ENCODE results near the gene TMEFF1.
"Not testable (repeated sequence)": the region's sequence is repeated elsewhere in the genome, so short reads cannot be mapped to it uniquely, and the experiment has no call there.

TMEFF1 gene

DNA sequence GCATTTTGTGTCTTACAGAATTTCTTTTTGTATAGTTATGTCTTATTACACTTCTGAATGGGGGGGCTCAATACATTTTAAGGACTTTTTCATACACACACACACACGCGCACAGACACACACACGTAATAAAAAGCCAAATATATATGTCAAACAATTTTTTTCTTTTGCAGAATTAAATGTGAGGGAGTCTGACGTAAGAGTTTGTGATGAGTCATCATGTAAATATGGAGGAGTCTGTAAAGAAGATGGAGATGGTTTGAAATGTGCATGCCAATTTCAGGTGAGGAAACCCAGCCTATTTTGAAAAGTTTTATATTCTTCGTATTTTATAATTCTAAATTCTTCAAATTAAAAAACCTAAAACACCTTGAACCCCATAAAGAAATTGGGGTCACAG, 25.6 kb downstream of the TMEFF1 start:
- peak; percentile 31 for DNase-seq

DNA sequence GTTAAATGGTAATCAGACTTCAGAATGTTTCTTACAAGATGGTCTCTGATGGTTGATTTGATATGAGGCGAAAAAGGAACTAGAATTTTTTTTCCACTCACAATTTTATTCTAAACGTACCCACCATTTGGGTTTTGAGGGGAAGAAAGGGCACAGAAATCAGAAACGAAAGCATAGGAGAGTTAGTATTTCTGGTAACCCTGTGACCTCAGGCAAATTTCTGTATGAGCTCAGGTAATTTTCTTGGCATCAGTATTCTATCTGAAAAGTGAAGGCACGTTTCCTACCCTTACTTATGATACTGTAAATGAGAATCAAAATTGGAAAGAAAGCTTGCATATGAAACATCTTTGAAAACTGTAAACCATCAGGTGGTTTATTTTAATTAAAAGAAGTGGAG, 26.5 kb downstream of the TMEFF1 start:
- DNase-seq = no peak

DNA sequence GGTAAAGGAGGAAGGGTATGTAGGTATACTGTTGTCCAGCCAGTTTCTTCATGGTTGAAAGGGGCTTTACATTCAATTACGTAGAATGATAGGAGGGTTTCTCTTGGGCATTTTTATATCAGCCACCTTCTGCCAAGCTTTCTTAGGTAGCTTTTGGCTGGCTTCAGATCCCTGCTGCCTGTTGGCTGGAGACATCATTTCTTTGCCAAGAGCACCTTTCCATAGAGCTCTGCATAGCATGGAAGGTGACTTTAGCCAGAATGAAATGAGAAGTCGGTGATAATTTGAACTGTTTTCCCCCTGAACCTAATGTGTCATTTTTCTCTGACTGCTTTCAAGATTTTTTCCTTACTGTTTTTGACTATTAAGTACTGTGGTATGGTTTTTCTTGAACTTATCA, 26.9 kb downstream of the TMEFF1 start:
- no peak for DNase-seq

DNA sequence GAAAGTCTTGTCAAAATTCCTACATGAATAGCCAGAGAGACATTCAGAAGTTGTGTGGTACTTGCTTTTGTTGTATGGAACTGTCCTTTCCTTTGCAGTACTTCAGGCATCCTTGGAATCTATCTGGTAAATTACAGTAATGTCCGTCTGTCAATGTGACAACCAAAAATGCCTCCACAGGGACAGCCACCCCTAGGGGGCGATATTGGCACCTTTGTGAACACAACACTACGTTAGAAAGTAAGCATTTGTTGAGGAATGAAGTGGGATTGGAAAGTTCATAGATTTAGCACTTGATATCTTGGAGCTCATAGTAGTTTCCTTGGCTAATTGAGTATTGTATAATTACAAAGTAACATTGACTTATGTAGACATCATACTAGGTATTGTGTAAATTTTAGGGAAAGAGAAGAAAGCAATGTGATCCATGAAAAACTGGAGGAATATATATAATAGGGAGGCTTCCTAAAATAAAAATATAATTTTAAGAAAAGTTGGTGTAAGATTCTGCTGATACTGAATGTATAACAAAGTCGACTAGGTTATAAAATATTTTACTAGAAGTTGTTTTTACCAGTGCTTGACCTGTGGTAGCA, 32.7 kb downstream of the TMEFF1 start:
- DNase-seq = peak; percentile 59

DNA sequence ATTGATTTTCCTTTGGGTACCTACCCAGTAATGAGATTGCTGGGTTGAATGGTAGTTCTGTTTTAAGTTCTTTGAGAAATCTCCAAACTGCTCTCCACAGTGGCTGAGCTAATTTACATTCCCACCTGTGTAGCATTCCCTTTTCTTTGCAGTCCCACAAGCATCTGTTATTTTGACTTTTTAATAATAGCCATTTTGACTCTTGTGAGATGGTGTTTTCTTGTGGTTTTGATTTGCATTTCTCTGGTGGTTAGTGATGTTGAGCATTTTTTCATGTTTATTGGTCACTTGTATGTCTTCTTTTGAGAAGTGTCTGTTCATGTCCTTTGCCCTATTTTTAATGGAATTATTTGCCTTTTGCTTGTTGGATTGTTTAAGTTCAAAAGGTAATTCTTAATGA, 34.4 kb downstream of the TMEFF1 start:
- DNase-seq = not testable (repeated sequence)

DNA sequence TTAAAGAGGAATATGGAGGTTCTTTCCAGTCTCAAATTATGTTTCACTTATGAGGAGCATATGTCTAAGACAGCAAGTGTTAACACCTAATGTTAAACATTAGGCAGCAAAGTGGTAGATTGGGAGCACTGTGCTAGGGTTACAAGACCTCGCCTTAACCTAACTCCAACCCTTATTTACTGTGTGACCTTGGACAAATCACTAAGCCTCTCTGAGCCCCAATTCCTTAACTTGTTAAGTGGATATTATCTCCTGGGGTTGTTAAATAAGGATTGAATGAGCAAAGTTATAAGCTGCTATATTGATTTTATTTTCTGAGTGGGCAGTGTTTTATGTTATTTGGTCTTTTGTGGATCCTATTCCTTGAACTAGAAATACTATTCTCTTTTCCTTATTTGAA, 38.3 kb downstream of the TMEFF1 start:
- no peak for DNase-seq

DNA sequence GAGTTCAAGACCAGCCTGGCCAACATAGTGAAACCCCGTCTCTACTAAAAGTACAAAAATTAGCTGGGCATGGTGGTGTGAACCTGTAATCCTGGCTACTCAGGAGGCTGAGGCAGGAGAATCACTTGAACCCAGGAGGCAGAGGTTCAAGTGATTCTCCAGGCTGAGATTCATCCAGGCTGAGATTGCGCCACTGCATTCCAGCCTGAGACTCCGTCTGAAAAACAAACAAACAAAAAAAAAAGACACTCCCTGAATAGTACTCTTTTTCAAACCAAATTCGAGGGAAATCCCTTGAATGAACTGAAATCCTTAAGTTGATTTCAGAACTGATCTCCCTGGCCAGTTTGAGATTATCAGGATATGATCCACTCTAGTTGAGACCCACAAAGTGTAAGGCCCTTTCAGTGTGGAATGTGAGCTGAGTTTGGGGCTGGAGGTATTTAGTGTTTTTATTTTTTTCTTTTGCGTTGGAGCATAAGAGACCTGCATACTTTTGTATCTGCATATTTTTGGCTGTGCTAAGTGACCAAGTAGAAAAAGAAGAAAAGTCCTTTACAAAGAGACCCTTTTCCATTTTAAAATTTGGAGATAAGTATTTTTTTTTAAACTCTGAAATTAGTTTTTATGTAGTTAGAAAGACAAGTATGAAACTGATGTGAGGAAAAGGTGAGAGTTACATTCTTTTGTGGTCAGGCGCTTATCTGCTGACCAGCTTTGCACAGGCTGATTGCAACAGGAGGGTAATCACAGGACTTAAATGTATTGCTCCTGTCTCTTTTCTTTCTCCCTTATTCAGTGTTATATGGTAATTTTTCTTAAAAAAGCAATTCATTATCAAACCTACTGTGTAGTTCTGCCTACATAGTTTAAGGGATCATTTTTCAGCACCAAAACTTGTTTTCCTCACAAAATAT, 42.9 kb downstream of the TMEFF1 start:
- DNase-seq = no peak

DNA sequence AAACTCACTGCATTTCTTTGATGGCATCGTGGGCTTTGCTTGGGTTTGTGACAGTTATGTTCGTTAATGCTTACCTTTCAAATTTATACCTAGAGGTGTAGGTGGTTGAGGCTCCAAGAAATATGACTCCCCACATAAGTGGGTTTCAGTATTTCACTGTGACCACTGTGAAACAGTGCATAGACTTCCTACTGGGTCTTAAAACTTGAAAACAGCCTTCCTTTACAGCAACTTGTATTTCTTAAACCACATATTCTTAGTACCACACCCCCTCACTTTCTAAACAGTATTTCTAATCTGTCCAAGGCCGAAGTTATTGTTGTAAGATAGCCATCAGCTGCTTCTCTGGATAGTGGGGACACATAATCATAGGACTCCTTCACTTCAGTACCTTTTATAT, 48.3 kb downstream of the TMEFF1 start:
- no peak for DNase-seq

DNA sequence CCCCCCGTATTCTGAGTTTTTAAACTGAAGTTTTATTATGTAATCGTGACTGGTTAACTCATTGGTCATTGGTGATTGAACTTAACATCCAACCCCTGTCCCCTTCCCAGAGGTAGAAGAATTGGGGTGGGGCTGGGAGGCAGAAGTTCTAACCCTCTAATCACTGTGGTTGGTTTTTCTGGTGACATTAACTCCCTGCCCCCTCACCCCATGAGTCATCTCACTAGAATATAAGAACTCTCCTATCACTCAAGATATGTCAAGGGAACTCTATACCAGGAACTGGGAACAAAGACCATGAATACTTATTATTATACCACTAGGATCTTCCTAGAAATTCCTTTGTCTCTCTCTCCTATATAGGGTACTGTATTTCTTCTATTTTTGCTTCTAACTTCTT, 52.6 kb downstream of the TMEFF1 start:
- peak; percentile 23 for DNase-seq

DNA sequence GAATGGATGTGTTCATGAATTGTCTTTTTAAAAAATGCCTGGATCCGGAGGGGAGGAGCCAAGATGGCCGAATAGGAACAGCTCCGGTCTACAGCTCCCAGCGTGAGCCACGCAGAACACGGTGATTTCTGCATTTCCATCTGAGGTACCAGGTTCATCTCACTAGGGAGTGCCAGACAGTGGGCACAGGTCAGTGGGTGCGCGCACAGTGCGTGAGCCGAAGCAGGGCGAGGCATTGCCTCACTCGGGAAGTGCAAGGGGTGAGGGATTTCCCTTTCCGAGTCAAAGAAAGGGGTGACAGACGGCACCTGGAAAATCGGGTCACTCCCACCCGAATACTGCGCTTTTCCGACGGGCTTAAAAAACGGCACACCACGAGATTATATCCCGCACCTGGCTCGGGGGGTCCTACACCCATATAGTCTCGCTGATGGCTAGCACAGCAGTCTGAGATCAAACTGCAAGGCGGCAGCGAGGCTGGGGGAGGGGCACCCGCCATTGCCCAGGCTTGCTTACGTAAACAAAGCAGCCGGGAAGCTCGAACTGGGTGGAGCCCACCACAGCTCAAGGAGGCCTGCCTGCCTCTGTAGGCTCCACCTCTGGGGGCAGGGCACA, 54.3 kb downstream of the TMEFF1 start:
- DNase-seq = not testable (repeated sequence)

DNA sequence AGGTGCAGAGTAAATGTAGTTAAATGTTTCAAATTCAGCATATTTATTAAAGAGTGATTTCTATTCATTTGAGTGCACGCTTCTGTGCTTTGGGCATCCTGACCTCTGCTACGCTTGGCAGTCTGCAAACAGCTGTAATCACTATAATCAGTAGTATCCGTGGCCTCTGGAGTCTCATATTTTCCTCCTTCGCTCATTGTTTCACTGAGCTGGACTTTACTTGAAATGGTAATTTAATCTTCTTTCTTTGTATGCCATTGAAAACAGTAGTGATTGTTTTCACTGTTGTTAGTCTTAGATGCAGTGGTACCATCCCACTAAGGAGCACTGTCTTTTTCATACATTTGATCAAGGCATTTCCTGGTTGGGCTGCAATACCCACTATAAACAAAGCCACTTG, 61.5 kb downstream of the TMEFF1 start:
- DNase-seq = no peak

DNA sequence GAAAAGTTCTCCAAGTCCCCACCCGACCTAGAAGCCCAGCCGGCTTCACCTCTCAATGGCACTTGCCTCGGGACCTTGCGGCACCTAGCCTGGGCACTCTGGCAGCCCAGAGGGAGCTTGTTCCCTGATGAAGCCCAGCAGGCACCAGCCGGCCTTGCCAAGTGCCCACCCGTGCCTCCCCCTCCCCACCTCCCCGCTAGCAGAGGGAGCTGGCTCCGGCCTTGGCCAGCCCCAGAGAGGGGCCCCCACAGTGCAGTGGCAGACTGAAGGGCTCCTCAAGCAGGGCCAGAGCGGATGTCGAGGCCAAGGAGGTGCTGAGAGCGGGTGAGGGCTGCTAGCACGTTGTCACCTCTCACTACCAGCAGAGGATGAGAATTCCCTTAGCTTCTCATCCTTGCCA, 67.4 kb downstream of the TMEFF1 start:
- no peak for DNase-seq

DNA sequence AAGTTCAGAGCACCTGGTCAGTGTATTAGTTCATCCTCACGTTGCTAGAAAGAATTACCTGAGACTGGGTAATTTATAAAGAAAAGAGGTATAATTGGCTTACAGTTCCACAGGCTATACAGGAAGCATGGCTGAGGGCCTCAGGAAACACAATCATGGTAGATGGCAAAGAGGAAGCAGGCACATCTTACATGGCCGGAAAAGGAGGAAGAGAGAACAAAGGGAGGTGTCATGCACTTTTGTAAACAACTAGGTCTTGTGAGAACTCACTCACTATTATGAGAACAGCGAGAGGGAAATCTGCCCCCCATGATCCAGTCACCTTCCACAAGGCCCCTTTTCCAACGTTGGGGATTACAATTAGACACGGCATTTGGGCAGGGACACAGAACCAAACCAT, 76.1 kb downstream of the TMEFF1 start:
- no peak for DNase-seq

DNA sequence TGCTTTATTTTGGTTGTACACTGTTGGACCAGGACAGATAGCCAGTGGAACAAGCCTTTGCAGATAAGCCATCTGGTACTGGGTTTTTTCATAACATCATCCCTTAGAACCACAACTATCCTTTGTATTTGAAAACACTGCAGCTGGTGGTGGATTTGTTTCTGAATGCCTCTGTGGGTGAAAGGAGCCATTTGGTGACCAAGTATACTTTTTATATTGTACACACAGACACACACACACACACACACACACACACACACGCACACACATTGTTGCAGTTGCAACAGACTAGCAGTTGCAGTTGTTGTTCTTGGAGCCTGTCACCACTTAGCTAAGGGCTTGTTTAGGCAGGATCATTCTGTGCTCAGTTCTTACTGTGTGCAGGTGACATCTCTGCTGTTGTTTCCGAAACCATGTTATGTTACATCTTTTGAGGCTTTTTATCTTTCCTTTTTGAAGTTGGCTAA, 82.0 kb downstream of the TMEFF1 start:
- peak; percentile 4 for DNase-seq

DNA sequence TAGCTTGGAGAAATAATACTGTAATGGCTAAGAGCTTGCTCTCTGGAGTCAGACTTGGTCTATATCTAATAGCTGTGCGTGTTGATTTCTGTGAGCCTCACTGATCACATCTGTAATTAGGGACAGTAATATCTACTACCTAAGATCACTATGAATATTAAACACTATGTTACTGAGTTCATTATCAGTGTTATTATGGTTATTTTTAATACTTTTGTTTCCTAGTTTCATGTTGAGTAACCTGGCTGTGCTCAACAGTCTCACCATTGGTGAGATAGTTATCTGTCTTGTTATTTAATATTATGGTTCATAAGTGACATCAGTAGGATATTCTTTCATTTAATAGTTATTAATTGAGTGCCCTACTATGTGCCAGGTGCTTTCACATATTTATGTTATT, 82.5 kb downstream of the TMEFF1 start:
- DNase-seq = no peak

DNA sequence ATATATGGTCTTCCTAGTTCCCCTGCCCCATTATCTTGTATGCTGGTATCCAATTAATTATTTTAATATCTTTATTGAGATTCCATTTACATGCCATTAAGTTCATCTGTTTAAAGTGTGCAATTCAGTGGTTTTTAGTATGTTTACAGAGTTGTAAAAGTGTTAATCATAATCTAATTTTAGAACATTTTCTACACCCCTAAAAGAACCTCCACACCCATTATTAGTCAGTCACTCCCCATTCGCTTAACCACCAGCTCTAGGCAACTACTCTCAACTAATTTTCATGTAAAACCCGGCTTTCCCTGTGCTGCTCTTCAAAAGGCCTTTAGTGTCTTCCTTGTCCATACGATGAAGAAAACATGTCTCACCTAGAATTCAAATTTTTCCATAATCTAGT, 84.1 kb downstream of the TMEFF1 start:
- no peak for DNase-seq

DNA sequence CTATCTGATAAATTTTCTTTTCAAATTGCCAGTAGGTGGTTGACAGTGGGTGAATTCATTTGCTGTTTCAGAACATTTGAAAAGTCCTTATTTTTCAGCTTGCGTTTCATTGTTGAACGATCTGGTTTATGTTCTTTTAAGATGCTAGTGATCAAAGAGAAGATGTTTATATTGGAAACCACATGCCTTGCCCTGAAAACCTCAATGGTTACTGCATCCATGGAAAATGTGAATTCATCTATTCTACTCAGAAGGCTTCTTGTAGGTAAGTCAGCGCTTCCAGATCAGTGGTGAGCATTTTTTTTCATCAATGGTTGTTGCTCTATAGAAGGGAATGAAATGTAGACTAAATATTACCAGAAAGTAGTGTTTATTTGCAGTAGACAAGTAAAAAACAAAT, 88.3 kb downstream of the TMEFF1 start:
- DNase-seq = no peak

DNA sequence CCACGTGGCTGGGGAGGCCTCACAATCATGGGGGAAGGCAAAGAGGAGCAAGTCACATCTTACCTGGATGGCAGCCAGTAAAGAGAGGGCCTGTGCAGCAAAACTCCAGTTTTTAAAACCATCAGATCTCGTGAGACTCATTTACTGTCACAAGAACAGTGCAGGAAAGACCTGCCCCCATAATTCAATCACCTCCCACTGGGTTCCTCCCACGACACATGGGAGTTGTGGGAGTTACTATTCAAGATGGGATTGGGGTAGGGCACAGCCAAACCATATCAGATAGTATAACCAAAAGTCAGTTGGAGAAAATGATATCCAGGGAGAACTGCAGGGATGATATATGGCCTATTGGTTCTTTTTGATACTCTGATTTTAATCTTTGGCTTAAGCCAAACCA, 94.9 kb downstream of the TMEFF1 start:
- no peak for DNase-seq

DNA sequence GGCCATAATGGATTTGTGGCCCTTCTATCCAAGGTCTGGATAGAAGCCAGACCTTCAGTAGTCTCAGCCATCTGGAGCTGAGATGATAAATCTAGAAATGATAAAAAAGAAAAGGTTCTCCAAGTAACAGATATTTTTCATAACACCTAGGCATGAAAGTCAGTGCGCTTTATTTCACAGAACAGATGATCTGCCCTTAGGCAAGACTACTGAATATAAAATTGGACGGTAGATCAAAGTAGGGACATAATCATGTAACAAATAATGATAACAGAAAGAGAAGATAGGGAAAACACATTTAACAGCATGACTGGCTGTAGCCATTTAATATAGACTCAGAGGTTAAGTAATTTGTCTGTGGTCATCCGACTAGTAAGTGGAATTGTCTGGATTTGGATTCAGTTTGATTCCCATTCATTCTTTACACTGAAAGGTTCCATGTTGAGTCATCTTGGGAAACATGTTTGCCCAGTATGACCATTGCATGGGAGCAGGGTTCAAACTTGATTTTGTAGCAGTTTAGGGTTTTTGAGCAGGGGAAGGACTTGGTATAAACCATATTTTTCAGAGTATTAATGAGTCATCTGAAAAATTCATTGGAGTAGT, 100.8 kb downstream of the TMEFF1 start:
- peak; percentile 24 for DNase-seq

DNA sequence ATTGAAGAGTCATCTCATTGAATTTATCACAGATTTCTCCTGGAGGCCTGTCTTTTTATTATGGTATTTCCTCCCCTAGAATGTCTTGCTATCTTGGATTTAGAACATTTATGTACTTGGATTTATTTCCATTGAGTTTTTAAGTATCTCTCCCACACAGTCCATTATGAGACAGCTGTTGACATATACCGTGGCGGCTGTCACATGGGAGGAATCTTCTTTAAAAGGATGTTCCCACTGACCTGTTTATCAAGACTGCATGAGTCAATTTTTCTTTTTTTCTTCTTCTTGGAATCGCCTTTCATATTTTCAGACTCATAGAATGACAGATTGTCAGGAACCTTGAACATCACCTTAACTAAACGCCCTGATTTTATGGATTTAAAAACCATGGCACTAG, 102.1 kb downstream of the TMEFF1 start:
- DNase-seq = peak; percentile 47

DNA sequence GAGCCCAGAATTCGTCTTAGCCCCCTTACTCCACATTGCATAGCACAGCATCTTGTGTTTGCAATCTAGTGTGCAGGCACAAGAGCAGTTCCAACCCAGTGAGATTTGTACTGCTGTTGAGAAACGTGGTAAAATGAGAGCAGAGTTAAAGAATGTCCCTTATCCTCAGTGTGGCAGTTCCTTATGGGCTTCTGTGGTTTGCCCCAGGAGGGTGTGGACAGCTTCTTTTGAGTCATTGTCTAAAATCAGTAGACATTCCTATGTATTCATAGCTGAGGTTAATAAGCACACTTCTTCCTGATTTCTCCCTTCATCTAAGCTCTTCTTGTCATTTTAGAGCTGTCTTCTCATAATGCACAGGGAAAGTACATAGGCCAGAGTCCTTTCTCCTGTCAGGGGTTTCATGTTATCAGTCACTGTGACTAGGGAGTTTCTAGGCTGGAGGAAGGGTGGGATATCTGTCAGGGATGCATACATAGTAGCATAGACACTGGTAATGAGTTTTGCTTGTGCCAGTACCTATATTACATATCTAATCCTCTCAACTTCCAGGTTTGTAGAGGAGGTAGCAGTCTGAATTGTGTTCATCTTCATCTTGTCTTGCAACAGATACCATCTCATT, 102.9 kb downstream of the TMEFF1 start:
- peak; percentile 93 for DNase-seq

DNA sequence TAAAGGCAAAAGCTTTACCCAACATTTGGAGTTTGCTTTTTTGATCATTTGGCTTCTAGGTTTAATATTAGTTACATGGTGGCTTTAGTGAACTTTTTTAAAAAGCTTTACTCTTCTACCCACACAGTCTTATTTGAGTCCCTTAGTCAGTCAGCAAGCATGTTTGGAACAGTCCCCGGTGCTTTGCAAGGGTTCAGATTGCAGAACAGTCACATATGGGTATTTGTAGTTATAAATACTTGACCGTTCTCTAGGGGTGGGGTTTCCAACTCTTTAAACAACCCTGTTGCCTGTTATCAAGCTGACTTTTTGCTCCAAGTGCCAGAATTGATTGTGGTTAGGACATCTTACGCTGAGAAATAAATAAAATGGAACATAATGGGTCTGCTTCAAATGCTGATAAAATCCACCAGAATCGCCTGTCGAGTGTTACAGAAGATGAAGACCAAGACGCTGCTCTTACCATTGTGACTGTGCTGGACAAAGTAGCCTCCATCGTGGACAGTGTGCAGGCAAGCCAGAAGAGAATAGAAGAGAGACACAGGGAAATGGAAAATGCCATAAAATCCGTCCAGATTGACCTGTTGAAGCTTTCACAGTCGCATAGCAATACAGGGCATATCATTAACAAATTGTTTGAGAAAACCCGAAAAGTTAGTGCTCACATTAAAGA, 105.0 kb downstream of the TMEFF1 start, which contains the start of gene CAVIN4:
Gene CAVIN4, plus strand, starts transcription at position 304 of the 673 bp plus-strand sequence. Its CDS starts 65 bp downstream, at position 369.
- DNase-seq = peak; percentile 52
